ENCODE measurements around the gene PIF1. TPM values are rescaled to one million over a fixed set of nuclear protein-coding genes. Genes with fewer than 3 reads are reported as not detected.

PIF1 gene
- total and polyA plus RNA-seq, 5 experiments from 2014 or later: 0.15 to 0.68 (median 0.52) TPM; not detected in 2

GRCh38 chr15:64766058-64766457 is 59.4 kb downstream of the PIF1 start:
- Mint-ChIP-seq H3K27ac (no peak overlapping the region), H3K9me3 (no peaks in the 10 kb centered on the region), H3K4me1 (peaks cover 0 to 6% (median 0%) of the 10 kb centered on the region in 4 donors), H3K36me3 (no peaks in the 10 kb centered on the region), H3K4me3 (no peak overlapping the region), H3K27me3 (peaks cover 0 to 8% (median 2%) of the 10 kb centered on the region in 5 donors)
- POLR2A ChIA-PET: no interaction called here
- no peak for DNase-seq
- ATAC-seq: no peak

Other genes starting within 250 kb of the PIF1 start
- not detected for gene RBPMS2, start 50.1 kb downstream of the PIF1 start, total RNA-seq
- not detected for gene RBPMS2, start 50.1 kb downstream of the PIF1 start, polyA plus RNA-seq
- 1 to 10 TPM; 8.6 TPM for gene PLEKHO2, start 16.3 kb upstream of the PIF1 start, total RNA-seq
- gene PLEKHO2, start 16.3 kb upstream of the PIF1 start, polyA plus RNA-seq: 10 to 100 TPM in 2 of 3 donors, 1 to 10 TPM in 1; 8.9 to 19.3 (median 12.0) TPM
- gene ANKDD1A, start 86.3 kb upstream of the PIF1 start, total RNA-seq: 1 to 10 TPM; 5.4 to 6.0 TPM
- gene ANKDD1A, start 86.3 kb upstream of the PIF1 start, polyA plus RNA-seq: 1 to 10 TPM in 2 of 3 donors, under 1 TPM in 1; 0.06 to 2.2 (median 1.3) TPM
- 10 to 100 TPM; 55.2 to 58.2 TPM for gene SPG21, start 164.3 kb upstream of the PIF1 start, total RNA-seq
- 100 to 1,000 TPM; 117 to 129 (median 124) TPM for gene SPG21, start 164.3 kb upstream of the PIF1 start, polyA plus RNA-seq
- gene MTFMT, start 204.0 kb upstream of the PIF1 start, total RNA-seq: 10 to 100 TPM; 19.4 to 21.2 TPM
- gene MTFMT, start 204.0 kb upstream of the PIF1 start, polyA plus RNA-seq: 10 to 100 TPM; 19.6 to 30.2 (median 23.0) TPM
- gene SLC51B, start 219.7 kb upstream of the PIF1 start, total RNA-seq: not detected
- not detected for gene SLC51B, start 219.7 kb upstream of the PIF1 start, polyA plus RNA-seq
- gene RASL12, start 242.3 kb upstream of the PIF1 start, total RNA-seq: not detected
- not detected for gene RASL12, start 242.3 kb upstream of the PIF1 start, polyA plus RNA-seq